RWPE1 (cell line): ENCODE data around the gene KYAT1.

Source experiments
- CTCF ChIA-PET: fragments of 350-600 bp; sonication (Branson Sonifier 250); formaldehyde crosslinking; extraction: SDS; loops from one replicate; lab custom pipeline; 2021; lab: Yijun Ruan, JAX
- POLR2A ChIA-PET: fragments of 400-600 bp; formaldehyde crosslinking; extraction: SDS; loops from one replicate; lab custom pipeline; 2020; ENCODE audit warnings: antibody characterized with exemption; ENCODE audit not compliant: low non-redundant PET; lab: Yijun Ruan, JAX
- DNase-seq: peaks from one replicate; pipeline ENCODE4 v3.0.0; 2012; ENCODE audit warnings: low spot score
- H3K27ac ChIP-seq: fragments of 450-650 bp; 2 replicates; pipeline ENCODE4 v1.5.1; 2017
- TF ChIP-seq, protein P1 (sequence below): fragments of 450-650 bp; conservative IDR thresholded peaks from 2 replicates; pipeline ENCODE4 v1.5.1; 2017; ENCODE audit warnings: low read depth, mild to moderate bottlenecking

The KYAT1 gene

DNA sequence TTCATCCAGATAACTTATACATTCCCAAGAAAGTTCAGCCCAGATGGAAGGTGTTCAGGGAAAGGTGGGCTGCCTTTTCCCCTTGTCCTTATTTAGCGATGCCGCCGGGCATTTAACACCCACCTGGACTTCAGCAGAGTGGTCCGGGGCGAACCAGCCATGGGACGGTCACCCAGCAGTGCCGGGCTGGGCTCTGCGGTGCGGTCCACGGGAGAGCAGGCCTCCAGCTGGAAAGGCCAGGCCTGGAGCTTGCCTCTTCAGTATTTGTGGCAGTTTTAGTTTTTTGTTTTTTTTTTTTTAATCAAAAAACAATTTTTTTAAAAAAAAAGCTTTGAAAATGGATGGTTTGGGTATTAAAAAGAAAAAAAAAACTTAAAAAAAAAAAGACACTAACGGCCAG lies 35.0 kb upstream of the KYAT1 start:
- CTCF ChIA-PET = no interaction called here
- no peak for DNase-seq
- POLR2A ChIA-PET = no interaction called here
- H3K27ac ChIP-seq = peak overlapping the region; percentile 99
- TF ChIP-seq, protein P1, sequence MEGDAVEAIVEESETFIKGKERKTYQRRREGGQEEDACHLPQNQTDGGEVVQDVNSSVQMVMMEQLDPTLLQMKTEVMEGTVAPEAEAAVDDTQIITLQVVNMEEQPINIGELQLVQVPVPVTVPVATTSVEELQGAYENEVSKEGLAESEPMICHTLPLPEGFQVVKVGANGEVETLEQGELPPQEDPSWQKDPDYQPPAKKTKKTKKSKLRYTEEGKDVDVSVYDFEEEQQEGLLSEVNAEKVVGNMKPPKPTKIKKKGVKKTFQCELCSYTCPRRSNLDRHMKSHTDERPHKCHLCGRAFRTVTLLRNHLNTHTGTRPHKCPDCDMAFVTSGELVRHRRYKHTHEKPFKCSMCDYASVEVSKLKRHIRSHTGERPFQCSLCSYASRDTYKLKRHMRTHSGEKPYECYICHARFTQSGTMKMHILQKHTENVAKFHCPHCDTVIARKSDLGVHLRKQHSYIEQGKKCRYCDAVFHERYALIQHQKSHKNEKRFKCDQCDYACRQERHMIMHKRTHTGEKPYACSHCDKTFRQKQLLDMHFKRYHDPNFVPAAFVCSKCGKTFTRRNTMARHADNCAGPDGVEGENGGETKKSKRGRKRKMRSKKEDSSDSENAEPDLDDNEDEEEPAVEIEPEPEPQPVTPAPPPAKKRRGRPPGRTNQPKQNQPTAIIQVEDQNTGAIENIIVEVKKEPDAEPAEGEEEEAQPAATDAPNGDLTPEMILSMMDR = no peak

DNA sequence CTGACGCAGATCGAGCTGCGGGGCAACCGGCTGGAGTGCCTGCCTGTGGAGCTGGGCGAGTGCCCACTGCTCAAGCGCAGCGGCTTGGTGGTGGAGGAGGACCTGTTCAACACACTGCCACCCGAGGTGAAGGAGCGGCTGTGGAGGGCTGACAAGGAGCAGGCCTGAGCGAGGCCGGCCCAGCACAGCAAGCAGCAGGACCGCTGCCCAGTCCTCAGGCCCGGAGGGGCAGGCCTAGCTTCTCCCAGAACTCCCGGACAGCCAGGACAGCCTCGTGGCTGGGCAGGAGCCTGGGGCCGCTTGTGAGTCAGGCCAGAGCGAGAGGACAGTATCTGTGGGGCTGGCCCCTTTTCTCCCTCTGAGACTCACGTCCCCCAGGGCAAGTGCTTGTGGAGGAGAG lies 34.5 kb upstream of the KYAT1 start:
- ChIA-PET CTCF (interaction anchor here (0.9 to 1.2 kb wide), 2 partner anchors 12 to 26 kb away, joined by 3 to 4 read pairs; no protein-coding TSS in a partner anchor), POLR2A (interaction anchor here (0.5 kb wide), 1 partner anchor 98 kb away, joined by 3 read pairs; the partner anchor contains the start of gene ENDOG)
- H3K27ac ChIP-seq = peak overlapping the region; percentile 99
- TF ChIP-seq, protein P1 = no peak
- DNase-seq = no peak

DNA sequence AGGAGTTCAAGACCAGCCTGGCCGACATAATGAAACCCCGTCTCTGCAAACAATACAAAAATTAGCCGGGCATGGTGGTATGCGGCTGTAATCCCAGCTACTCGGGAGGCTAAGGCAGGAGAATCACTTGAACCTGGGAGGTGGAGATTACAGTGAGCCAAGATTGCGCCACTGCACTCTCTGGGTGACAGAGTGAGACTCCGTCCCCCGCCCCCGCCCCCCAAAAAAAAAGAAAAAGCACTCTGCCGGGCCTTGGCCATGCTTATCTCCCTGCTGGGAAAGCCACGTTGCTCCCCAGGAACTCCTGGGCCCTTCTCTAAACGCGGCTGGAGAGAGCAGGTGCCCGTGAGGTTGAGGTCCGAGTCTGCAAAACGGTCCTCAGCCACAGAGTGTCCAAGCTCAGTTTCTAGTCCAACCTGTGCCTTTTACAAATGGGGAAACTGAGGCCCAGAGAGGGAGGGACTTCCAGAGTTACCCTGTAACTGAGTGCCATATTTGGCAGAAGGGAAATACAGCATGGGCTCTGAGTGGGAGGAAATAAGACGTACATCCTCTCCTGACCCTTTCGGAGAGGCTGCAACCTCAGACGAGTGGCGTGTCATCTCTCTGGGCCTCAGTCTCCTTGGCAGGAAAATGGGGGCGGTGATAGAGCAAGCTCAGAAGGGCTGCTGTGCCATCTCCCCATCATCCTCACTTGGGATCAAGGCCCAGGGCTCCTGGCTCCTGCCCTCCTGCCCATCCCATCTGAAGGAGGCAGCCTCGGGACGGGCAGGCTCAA lies 32.4 kb upstream of the KYAT1 start:
- no peak for DNase-seq
- ChIA-PET POLR2A (interaction anchor here (0.5 kb wide), 1 partner anchor 579 kb away, joined by 3 read pairs; no protein-coding TSS in a partner anchor), CTCF (interaction anchor here (0.6 kb wide), 1 partner anchor 13 kb away, joined by 3 read pairs; no protein-coding TSS in a partner anchor)
- TF ChIP-seq, protein P1 = no peak
- H3K27ac ChIP-seq = peak overlapping the region; percentile 99

DNA sequence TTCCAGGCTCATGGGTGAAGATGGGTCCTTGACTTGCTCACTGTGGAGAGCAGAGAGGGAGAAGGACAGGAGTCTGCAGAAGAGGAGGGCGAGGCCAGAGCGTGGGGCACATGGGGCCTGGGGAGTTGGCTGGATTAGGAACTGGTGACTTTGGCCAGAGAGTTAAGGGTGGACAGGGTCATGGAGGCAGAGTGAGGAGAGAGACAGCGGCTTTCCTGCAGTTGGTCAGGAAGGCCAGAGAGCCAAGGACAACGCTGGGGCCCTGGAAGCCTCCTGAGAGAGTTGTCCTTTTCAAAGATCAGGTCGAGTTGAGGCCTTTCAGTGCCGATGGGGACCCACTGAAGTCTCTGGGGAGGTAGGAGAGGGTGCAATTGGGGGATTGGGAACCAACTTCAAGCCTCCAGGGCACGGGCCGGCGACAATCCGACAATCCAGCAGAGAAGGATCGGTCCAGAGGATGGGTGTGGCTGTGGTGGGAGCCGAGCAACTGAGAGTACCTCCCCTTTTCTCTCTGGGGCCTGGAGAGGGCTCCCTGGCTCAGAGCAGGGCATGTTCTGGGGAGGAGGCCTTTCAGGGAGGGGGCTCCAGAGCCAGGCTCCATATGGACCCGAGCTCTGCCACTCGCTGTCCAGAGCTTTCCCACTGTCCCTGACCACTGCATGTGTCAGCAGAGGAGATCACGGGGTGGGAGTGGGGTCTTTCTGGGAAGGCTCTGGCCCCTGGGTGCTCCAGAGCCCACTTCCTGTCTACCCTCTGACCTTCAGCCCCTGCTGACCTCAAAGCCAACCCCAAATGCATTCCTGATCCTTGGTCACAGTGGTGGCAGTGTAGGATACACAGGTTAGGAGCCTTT lies 31.5 kb upstream of the KYAT1 start:
- H3K27ac ChIP-seq = peak overlapping the region; percentile 99
- CTCF ChIA-PET = interaction anchor here (0.8 to 1.0 kb wide), 2 partner anchors 22 to 48 kb away, joined by 3 to 4 read pairs; no protein-coding TSS in a partner anchor

DNA sequence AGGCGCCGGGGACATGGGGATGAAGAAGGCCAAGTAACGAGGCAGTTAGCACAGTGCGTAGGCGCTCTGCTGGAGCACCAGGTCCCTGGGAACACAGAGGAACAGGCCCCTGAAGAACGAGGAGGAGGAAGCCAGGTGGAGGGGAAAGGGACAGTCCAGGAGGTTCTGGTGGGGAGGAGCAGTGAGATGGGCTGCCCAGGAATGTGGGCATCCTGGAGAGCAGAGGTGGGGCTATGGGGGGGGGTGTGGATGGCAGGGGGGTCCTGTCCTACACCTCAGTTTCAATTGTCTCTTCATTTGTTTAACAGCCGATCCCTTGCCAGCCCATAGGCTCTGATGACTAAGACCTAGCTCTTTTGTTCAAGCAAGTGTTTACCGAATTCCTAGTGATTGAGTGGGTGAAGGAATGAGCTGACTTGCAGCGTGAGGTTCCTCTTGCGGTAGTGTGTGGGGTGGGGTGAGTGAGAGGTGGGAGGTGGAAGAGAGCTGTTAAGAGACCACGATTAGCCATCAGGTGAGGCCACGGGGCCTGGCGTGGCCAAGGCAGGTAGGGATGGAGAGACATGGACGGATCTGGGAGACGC lies 30.6 kb upstream of the KYAT1 start:
- POLR2A ChIA-PET = no interaction called here
- CTCF ChIA-PET = interaction anchor here (0.8 to 1.0 kb wide), 3 partner anchors 16 to 47 kb away, joined by 3 to 5 read pairs (median 4); no protein-coding TSS in a partner anchor
- TF ChIP-seq, protein P1 = no peak
- DNase-seq = peak; percentile 98
- H3K27ac ChIP-seq = peak overlapping the region; percentile 99

More for the DNA sequence above, 31.5 kb upstream of the KYAT1 start:
- POLR2A ChIA-PET = interaction anchor here (0.5 kb wide), 1 partner anchor 580 kb away, joined by 3 read pairs; no protein-coding TSS in a partner anchor
- DNase-seq = no peak
- TF ChIP-seq, protein P1 = no peak
